C4-2B (cell line): ENCODE results near the gene VPS13D.

Experiments
- H3K27ac ChIP-seq: fragments of 450-650 bp; 2 replicates; pipeline ENCODE4 v1.5.1; 2017
- CTCF ChIP-seq: fragments of 450-650 bp; conservative IDR thresholded peaks from 2 replicates; pipeline ENCODE4 v1.5.1; 2017; ENCODE audit warnings: mild to moderate bottlenecking
- ZFX ChIP-seq: fragments of 450-650 bp; IDR thresholded peaks from 2 replicates; pipeline ENCODE4 v1.6.1; 2017

Gene VPS13D

GRCh38 chr1:12416744-12417143, 186.9 kb downstream of the VPS13D start:
- TF ChIP-seq CTCF, result no peak
- TF ChIP-seq ZFX, result no peak

GRCh38 chr1:12417389-12417788, 187.6 kb downstream of the VPS13D start:
- no peak overlapping the region for H3K27ac ChIP-seq
- TF ChIP-seq ZFX, result no peak
- no peak for TF ChIP-seq CTCF

More at GRCh38 chr1:12416744-12417143, 186.9 kb downstream of the VPS13D start:
- no peak overlapping the region for H3K27ac ChIP-seq

- TF ChIP-seq ZFX, result no peak
- TF ChIP-seq CTCF, result no peak
Measured at GRCh38 chr1:12420171-12420570, 190.3 kb downstream of the VPS13D start.

GRCh38 chr1:12422488-12422887, 192.7 kb downstream of the VPS13D start:
- H3K27ac ChIP-seq, result no peak overlapping the region
- 0 out of 2 replicates have a peak, but pooled peaks have one; percentile 5 for TF ChIP-seq CTCF
- no peak for TF ChIP-seq ZFX

More at GRCh38 chr1:12420171-12420570, 190.3 kb downstream of the VPS13D start:
- no peak overlapping the region for H3K27ac ChIP-seq

- no peak for TF ChIP-seq ZFX
- no peak for TF ChIP-seq CTCF
- H3K27ac ChIP-seq, result no peak overlapping the region
Measured at GRCh38 chr1:12424087-12424529, 194.3 kb downstream of the VPS13D start.

GRCh38 chr1:12424793-12425192, 195.0 kb downstream of the VPS13D start:
- no peak for TF ChIP-seq CTCF
- TF ChIP-seq ZFX, result no peak
- no peak overlapping the region for H3K27ac ChIP-seq

- TF ChIP-seq ZFX (no peak), CTCF (no peak)
- no peak overlapping the region for H3K27ac ChIP-seq
Measured at GRCh38 chr1:12426030-12426429, 196.2 kb downstream of the VPS13D start.
